Left forelimb (tissue), 1 donor: ENCODE results near the gene GCH1.

Experiments
- DNase-seq: peaks from one replicate; pipeline ENCODE4 v3.0.0-alpha.2; 2018; ENCODE audit warnings: low spot score

GCH1 gene

DNA sequence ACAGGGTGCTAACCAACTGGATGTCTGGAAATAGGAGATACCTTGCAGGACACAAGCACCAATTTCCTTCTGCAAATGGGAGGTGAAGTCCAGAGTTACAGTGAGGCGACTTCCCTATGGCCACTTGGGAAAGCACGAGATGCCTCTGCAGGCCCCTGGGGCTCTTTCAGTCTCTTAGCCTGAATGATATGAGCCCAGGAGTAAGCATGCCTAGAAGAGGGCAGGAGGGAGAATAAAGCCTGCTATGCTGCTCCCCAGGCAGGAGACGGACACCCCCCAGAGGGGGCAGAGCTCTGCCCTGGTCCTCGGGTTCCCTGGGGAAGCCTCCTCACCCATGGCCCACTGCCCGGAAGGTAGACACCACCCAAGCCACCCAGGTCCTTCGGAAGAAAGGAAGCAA, 105.1 kb downstream of the GCH1 start:
- DNase-seq: peak; percentile 46

DNA sequence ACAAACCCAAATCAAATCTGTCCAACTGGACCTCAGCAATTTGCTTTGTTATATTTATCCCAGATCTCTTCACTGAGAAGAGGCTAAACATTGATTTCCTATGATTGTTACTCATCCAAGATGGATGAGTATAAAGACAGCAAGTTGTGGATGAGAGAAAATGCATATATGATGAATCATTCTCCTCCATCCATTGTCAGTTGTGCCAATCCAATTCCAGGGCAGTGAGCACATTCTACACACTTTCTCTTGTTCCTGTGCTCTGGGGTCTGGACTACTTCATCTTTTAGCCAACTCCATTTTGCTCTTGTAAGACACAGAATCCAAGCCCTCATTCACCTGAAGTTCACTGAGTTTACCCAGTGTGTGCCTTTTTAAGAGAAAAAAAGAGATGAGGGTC, 105.7 kb downstream of the GCH1 start:
- no peak for DNase-seq

DNA sequence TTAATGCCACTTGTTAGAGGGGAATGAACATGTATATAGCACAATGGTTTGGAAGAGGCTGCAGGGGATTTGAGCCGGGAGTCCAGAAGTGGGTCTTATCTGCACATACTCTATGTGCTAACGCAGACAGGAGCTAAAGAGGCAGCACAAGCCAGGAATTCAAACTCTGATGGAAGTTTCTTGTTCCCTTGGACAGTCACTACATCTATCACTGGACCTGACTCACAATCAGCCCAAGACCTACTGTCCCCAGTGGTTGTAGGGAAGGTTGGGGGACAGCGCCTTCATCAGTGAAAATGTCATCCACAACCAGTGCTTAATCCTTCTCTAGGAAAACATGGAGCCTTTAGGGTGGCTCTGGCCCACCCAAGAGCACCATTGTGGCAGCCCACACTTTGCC, 107.8 kb downstream of the GCH1 start:
- DNase-seq: no peak

GRCh38 chr14:54794159-54794558, 108.5 kb downstream of the GCH1 start:
- DNase-seq: no peak

DNA sequence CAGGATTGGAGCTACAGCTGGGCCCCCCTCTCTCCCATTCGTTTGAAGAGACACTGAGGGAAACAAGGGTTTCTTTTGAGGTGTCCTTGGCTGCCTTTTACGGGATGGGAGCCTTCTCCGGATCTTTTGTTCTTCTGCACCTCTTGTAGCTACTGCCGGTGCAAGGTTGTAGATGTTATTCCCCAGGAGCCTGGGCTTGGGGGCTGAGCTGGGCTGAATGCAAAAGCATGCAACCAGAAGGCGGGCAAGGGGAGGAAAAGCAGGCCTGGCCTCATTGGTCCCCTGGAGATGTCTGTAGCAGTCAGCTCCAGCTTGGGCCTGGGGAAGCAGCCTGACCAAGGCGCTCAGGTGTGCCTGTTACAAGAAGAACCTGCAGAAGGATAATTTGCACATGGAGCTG, 110.3 kb downstream of the GCH1 start:
- no peak for DNase-seq
